ENCODE measurements around the gene NAPB. TPM values are rescaled to one million over a fixed set of nuclear protein-coding genes. Genes with fewer than 3 reads are reported as not detected.
A peak's percentile ranks its signal among the peaks of the same experiment; 100 is the strongest.

Gene NAPB
- total and polyA plus RNA-seq, 2 of the 8 experiments (the other 6 are each of a cell fraction or from before 2014, with no cell fraction given) = 6.2 to 12.3 TPM

- H3K36me3 ChIP-seq (ENCODE audit: control insufficient read depth in 2 of 4, insufficient read depth in 4 of 4, low read length in 3 of 4) = no peaks in the 10 kb centered on the region; a peak in 1 of 8 replicates
- 0 out of 4 replicates have a peak, but pooled peaks cover 0 to 5% of the 10 kb centered on the region in 2 experiments for H3K9me3 ChIP-seq (ENCODE audit: insufficient read depth in 2 of 2, low read depth in 1 of 2, low read length in 1 of 2)
- no peak overlapping the region for H3K4me2 ChIP-seq (ENCODE audit: insufficient read depth in 1 of 2, low read depth in 2 of 2, low read length in 2 of 2)
- H2BK12ac ChIP-seq (ENCODE audit: low read depth, low read length) = peak overlapping the region; percentile 100; the same call in 1 of the 2 replicates
- peak overlapping the region; percentile 7 for H2BK120ac ChIP-seq (replicated peaks; ENCODE audit: low read depth, low read length)
- peak overlapping the region; percentile 80; the same call in 1 of the 2 replicates for H3K18ac ChIP-seq (ENCODE audit: extremely low read depth, low read length)
- H3K9ac ChIP-seq (replicated peaks in 1 of 4; ENCODE audit: extremely low read depth in 1 of 4, low read depth in 3 of 4, low read length in 3 of 4) = peak overlapping the region in 1 of 4 experiments; percentile 40; a peak in 1 of 7 replicates
- H2BK5ac ChIP-seq (ENCODE audit: low read depth, low read length) = peak overlapping the region; percentile 79
- H3K56ac ChIP-seq (replicated peaks; ENCODE audit: insufficient read length, low read depth, low read length) = peak overlapping the region; percentile 81
- no peaks in the 10 kb centered on the region for H3K79me1 ChIP-seq (ENCODE audit: low read depth, low read length)
- no peak overlapping the region for H3K27ac ChIP-seq (ENCODE audit: low read depth, low read length)
- no peak overlapping the region for H4K5ac ChIP-seq (ENCODE audit: insufficient read length, low read depth, low read length)
- H3K27me3 ChIP-seq (replicated peaks in 1 of 4; ENCODE audit: control insufficient read depth in 3 of 4, extremely low read depth in 1 of 4, insufficient read depth in 3 of 4, low read length in 3 of 4) = peaks cover 0 to 7% (median 0%) of the 10 kb centered on the region in 4 experiments; a peak in 2 of 7 replicates
- peaks cover 0 to 5% of the 10 kb centered on the region in 2 experiments for H4K20me1 ChIP-seq (replicated peaks in 1 of 2; ENCODE audit: control insufficient read depth in 1 of 2, insufficient read depth in 2 of 2, low read length in 2 of 2)
- peaks cover 10% of the 10 kb centered on the region for H3K23me2 ChIP-seq (ENCODE audit: low read depth, low read length)
- FAIRE-seq (peak; percentile 87), DNase-seq (ENCODE audit: low read depth in 1 of 2, low spot score in 2 of 2) (no peak)
- no peak overlapping the region for H3K14ac ChIP-seq (ENCODE audit: insufficient read length)
- peak overlapping the region; percentile 100 for H2AK5ac ChIP-seq (ENCODE audit: low read depth, low read length)
- H2AFZ ChIP-seq (ENCODE audit: low read length) = no peak overlapping the region
- no peak overlapping the region for H3K4me3 ChIP-seq (ENCODE audit: extremely low read depth in 1 of 4, insufficient read depth in 2 of 4, low read depth in 3 of 4, low read length in 4 of 4)
- WGBS, 2 experiments (ENCODE audit: extremely low coverage in 1 of 2, insufficient coverage in 1 of 2, insufficient read length in 1 of 2, insufficient replicate concordance in 2 of 2, low coverage in 1 of 2, low lambda C conversion rate in 2 of 2, missing lambda C conversion rate in 1 of 2) = 92% methylated on average over 15 of the region's 15 CpGs; no CpG with 5 or more reads in 1 of the 2 experiments
- 0 out of 4 replicates have a peak, but pooled peaks cover 0 to 4% of the 10 kb centered on the region in 2 experiments for H3K79me2 ChIP-seq (ENCODE audit: control insufficient read depth in 1 of 2, insufficient read depth in 2 of 2, low read length in 2 of 2)
- no peak overlapping the region; the same call in 1 of the 2 replicates for H4K8ac ChIP-seq (ENCODE audit: extremely low read depth, insufficient read depth, low read length)
- peak overlapping the region; percentile 81 for H4K91ac ChIP-seq (replicated peaks; ENCODE audit: insufficient read length, low read length)
- H3K4me1 ChIP-seq (replicated peaks in 1 of 4; ENCODE audit: control insufficient read depth in 3 of 4, insufficient read depth in 4 of 4, low read length in 3 of 4) = peaks cover 0 to 3% (median 0%) of the 10 kb centered on the region in 4 experiments; a peak in 2 of 7 replicates
- CTCF ChIA-PET (ENCODE audit: partially characterized antibody) = interaction anchor here (0.5 to 18.9 kb wide), 5 partner anchors 8 to 152 kb away, joined by 3 to 328 read pairs (median 3); partner anchors contain the start of gene CST9
- H2BK15ac ChIP-seq (ENCODE audit: low read length) = peak overlapping the region; percentile 90
- POLR2A ChIA-PET (ENCODE audit: partially characterized antibody) = no interaction called here
- peak overlapping the region; percentile 62 for H3K4ac ChIP-seq (replicated peaks; ENCODE audit: insufficient read length, low read depth, low read length)
- peak overlapping the region; percentile 99 for H2BK20ac ChIP-seq (ENCODE audit: low read length)
- no peak overlapping the region for H3K23ac ChIP-seq (ENCODE audit: insufficient read length)
- TF ChIP-seq EZH2 (IDR thresholded peaks at IDR 0.05; ENCODE audit: low read depth, low read length, severe bottlenecking) (no peak), SP2 (IDR thresholded peaks at IDR 0.05; ENCODE audit: low read length) (no peak), KDM1A (IDR thresholded peaks at IDR 0.05; ENCODE audit: borderline replicate concordance, low read length) (no peak), CBX5 (IDR thresholded peaks at IDR 0.05; ENCODE audit: low read depth, low read length) (no peak), GABPA (IDR thresholded peaks at IDR 0.05; ENCODE audit: borderline replicate concordance, insufficient read depth, low read length) (no peak), CHD2 (IDR thresholded peaks at IDR 0.05; ENCODE audit: low read length) (no peak), SIRT6 (IDR thresholded peaks at IDR 0.05; ENCODE audit: low read length) (no peak), NANOG (IDR thresholded peaks at IDR 0.05; ENCODE audit: insufficient read depth, low read depth, low read length, poor library complexity, severe bottlenecking) (no peak)
These were observed 32.6 kb upstream of the NAPB start for GRCh38 chr20:23453549-23454543.
